Smooth muscle cell (in vitro differentiated cells): Measurements from ENCODE around the gene HSP90AB1. TPM values are rescaled to one million over a fixed set of nuclear protein-coding genes. Genes with fewer than 3 reads are reported as not detected.

Experiments
- DNase-seq: peaks from one replicate; lab custom pipeline; 2025; ENCODE audit not compliant: unreplicated experiment; lab: John Stamatoyannopoulos, UW
- H2AFZ ChIP-seq: fragments of 200-600 bp; sonication (generic); 2 replicates; pipeline ENCODE4 v1.6.0; 2016; ENCODE audit warnings: antibody characterized with exemption, low read depth, mild to moderate bottlenecking
- H3F3A ChIP-seq: fragments of 200-600 bp; sonication (generic); 2 replicates; pipeline ENCODE4 v1.6.0; 2017; ENCODE audit warnings: antibody characterized with exemption, low read depth
- H3K27ac ChIP-seq: fragments of 200-600 bp; sonication (generic); 2 replicates; pipeline ENCODE4 v1.5.1; 2016; ENCODE audit warnings: low read depth, mild to moderate bottlenecking
- H3K27me3 ChIP-seq: fragments of 200-600 bp; sonication (generic); 2 replicates; pipeline ENCODE4 v1.6.1; 2016; ENCODE audit warnings: low read depth, mild to moderate bottlenecking
- H3K36me3 ChIP-seq: fragments of 200-600 bp; sonication (generic); 2 replicates; pipeline ENCODE4 v1.5.1; 2016; ENCODE audit warnings: low read depth
- H3K4me1 ChIP-seq: fragments of 200-600 bp; sonication (generic); 2 replicates; pipeline ENCODE4 v1.5.1; 2016; ENCODE audit warnings: low read depth
- H3K4me2 ChIP-seq: fragments of 200-600 bp; sonication (generic); 2 replicates; pipeline ENCODE4 v1.6.0; 2016; ENCODE audit warnings: mild to moderate bottlenecking
- H3K4me3 ChIP-seq: fragments of 200-600 bp; sonication (generic); 2 replicates; pipeline ENCODE4 v1.5.1; 2016; ENCODE audit warnings: mild to moderate bottlenecking
- H3K79me2 ChIP-seq: fragments of 200-600 bp; sonication (generic); 2 replicates; pipeline ENCODE4 v1.6.0; 2016; ENCODE audit warnings: low read depth, mild to moderate bottlenecking
- H3K9ac ChIP-seq: fragments of 200-600 bp; sonication (generic); 2 replicates; pipeline ENCODE4 v1.6.0; 2016; ENCODE audit warnings: low read depth
- H3K9me3 ChIP-seq: fragments of 200-600 bp; sonication (generic); replicated peaks from 2 replicates; pipeline ENCODE4 v1.5.1; 2016; ENCODE audit warnings: low read depth
- H4K20me1 ChIP-seq: fragments of 200-600 bp; sonication (generic); 2 replicates; pipeline ENCODE4 v1.6.0; 2016; ENCODE audit warnings: low read depth
- CTCF ChIP-seq: fragments of 200-600 bp; sonication (generic); IDR thresholded peaks from 2 replicates; pipeline ENCODE4 v1.5.1; 2017; ENCODE audit warnings: borderline replicate concordance, mild to moderate bottlenecking, antibody characterized with exemption; ENCODE audit not compliant: insufficient read depth, poor library complexity, severe bottlenecking
- WGBS: methylation state at CpG from one replicate; pipeline ENCODE4 v1.1.7; 2016; ENCODE audit warnings: low lambda C conversion rate; 5-methylcytosine and 5-hydroxymethylcytosine counted together
- polyA plus RNA-seq: library from polyadenylated mRNA; unstranded; fragments of >200 nt; fragmentation: Nextera tagmentation; extraction: Ambion mirVana; gene quantifications from 2 replicates; pipeline ENCODE4 v1.2.1, GENCODE V29; 2016
- total RNA-seq: library from RNA; depleted of rRNA; stranded (reverse); fragments of >200 nt; gene quantifications from 2 replicates; pipeline ENCODE4 v1.2.3, GENCODE V29; 2014

The HSP90AB1 gene
- total RNA-seq (736 and 781 TPM in 2 replicates), polyA plus RNA-seq (408 TPM in 2 replicates)

- TF ChIP-seq CTCF, result no peak
- H2AFZ ChIP-seq, result peak within 1 kb of the TSS; percentile 99
- peak within 1 kb of the TSS; percentile 93 for H3K9ac ChIP-seq
- peaks cover 49% of the 10 kb centered on the region for H3K79me2 ChIP-seq
- H3F3A ChIP-seq, result peaks cover 30% of the 10 kb centered on the region
- under 1% methylated on average over 34 of the region's 34 CpGs for WGBS
- no peaks in the 10 kb centered on the region for H3K27me3 ChIP-seq
- H3K4me1 ChIP-seq, result peaks cover 29% of the 10 kb centered on the region
- peaks cover 19% of the 10 kb centered on the region for H3K36me3 ChIP-seq
- peak within 1 kb of the TSS; percentile 89 for H3K4me3 ChIP-seq
- H3K27ac ChIP-seq, result peak within 1 kb of the TSS; percentile 90
- DNase-seq, result peak; percentile 75
- H3K4me2 ChIP-seq, result peak within 1 kb of the TSS; percentile 93
- H3K9me3 ChIP-seq, result no peaks in the 10 kb centered on the region
- H4K20me1 ChIP-seq, result peaks cover 48% of the 10 kb centered on the region
Measured at GRCh38 chr6:44246663-44247337, at the start of gene HSP90AB1. Gene HSP90AB1 (plus strand): TSS chr6:44247101. CDS start chr6:44248630, 1,529 bp downstream.

- H3K4me2 ChIP-seq, result no peak overlapping the region
- H3K4me3 ChIP-seq, result no peak overlapping the region
- H3F3A ChIP-seq, result no peaks in the 10 kb centered on the region
- H3K36me3 ChIP-seq, result no peaks in the 10 kb centered on the region
- H3K9me3 ChIP-seq, result no peaks in the 10 kb centered on the region
- H3K27me3 ChIP-seq, result peaks cover 6% of the 10 kb centered on the region
- DNase-seq, result no peak
- H3K27ac ChIP-seq, result no peak overlapping the region
- 93% methylated on average over 3 of the region's 3 CpGs for WGBS
- H2AFZ ChIP-seq, result no peak overlapping the region
- H4K20me1 ChIP-seq, result no peaks in the 10 kb centered on the region
- H3K79me2 ChIP-seq, result no peaks in the 10 kb centered on the region
- peaks cover 14% of the 10 kb centered on the region for H3K4me1 ChIP-seq
- H3K9ac ChIP-seq, result no peak overlapping the region
- TF ChIP-seq CTCF, result no peak
Measured at GRCh38 chr6:44198684-44199083, 48.2 kb upstream of the HSP90AB1 start.

DNA sequence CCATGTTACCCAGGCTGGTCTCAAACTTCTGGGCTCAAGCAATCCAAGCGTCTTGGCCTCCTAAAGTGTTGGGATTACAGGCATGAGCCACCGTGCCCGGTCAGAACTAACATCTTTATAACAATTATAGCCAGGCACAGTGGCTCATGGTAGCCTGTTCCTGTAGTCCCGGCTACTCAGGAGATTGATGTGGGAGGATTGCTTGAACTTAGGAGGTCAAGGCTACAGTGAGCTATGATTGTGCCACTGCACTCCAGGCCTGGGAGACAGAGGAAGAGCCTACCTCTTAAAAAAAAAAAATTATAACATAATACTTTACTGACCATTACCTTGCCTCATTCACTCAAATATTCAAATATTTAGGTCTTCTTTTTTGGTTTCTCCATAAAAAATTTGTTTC is 47.0 kb upstream of the HSP90AB1 start:
- Histone ChIP-seq H2AFZ (no peak overlapping the region), H3K4me3 (no peak overlapping the region), H3K9ac (no peak overlapping the region), H3K36me3 (no peaks in the 10 kb centered on the region), H3K9me3 (no peaks in the 10 kb centered on the region), H3K79me2 (no peaks in the 10 kb centered on the region), H3K4me1 (peaks cover 14% of the 10 kb centered on the region), H3F3A (no peaks in the 10 kb centered on the region), H3K27ac (no peak overlapping the region), H3K4me2 (no peak overlapping the region), H3K27me3 (no peaks in the 10 kb centered on the region), H4K20me1 (no peaks in the 10 kb centered on the region)
- DNase-seq, result no peak
- no peak for TF ChIP-seq CTCF
- WGBS, result 97% methylated on average over 4 of the region's 4 CpGs

DNA sequence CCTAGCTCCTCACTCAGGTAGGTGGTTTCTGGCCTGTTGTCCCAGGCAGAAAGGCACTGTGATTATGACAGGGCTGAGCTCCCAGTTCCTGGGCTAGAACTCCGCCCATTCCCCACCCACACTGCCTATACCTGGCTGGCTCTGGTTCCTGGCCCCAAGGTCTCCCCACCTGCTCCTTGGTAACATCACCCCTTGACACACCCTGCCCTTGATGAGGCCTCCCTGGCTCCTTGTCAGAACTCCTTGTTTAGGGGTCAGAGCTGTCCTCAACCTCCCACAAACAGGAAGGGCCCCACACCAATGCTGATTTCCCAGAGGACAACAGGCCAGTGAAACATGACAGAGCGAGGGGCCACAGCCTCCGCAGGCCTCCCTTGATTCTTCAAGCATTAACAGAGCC is 45.7 kb upstream of the HSP90AB1 start:
- no peaks in the 10 kb centered on the region for H3K79me2 ChIP-seq
- DNase-seq, result no peak
- no peak overlapping the region for H3K4me2 ChIP-seq
- no peaks in the 10 kb centered on the region for H4K20me1 ChIP-seq
- H3K27ac ChIP-seq, result no peak overlapping the region
- H3K4me3 ChIP-seq, result no peak overlapping the region
- TF ChIP-seq CTCF, result no peak
- no peaks in the 10 kb centered on the region for H3K27me3 ChIP-seq
- H3K4me1 ChIP-seq, result peaks cover 14% of the 10 kb centered on the region
- H2AFZ ChIP-seq, result no peak overlapping the region
- no peak overlapping the region for H3K9ac ChIP-seq
- H3F3A ChIP-seq, result no peaks in the 10 kb centered on the region
- H3K36me3 ChIP-seq, result no peaks in the 10 kb centered on the region
- H3K9me3 ChIP-seq, result no peaks in the 10 kb centered on the region
- WGBS, result 93% methylated on average over 3 of the region's 3 CpGs
